ENCODE measurements around the gene ERCC6L2.
A peak's percentile ranks its signal among the peaks of the same experiment; 100 is the strongest.

Gene ERCC6L2

DNA sequence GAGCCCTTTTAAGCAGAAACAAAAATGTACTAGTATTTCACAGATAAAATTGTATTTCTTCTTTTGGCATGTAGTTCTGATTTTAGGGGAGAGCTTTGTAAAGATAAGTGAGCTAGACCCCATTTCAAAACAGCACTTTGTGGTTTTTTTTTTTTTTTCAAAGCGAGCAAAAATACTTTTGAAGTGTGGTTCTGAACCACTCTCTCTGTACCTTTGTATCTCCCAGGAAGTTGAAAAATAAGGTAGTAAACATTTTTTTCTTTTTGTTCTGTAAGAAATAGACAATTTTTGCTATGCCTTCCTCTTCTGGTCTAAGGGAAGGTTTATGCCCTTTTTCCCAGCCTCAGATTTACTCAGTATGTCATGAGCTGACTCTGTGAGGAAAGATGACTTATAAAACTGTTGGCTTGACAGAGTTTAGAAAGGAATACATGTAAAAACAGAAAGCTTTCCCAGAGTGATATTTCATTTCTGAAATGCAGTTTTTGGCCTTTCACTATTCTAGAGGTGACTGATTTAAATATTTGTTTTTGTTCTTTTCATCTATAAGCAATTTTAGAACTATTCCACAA is 12.5 kb downstream of the ERCC6L2 start:
- H3K27me3 Mint-ChIP-seq, result no peaks in the 10 kb centered on the region
- H3K4me3 Mint-ChIP-seq, result no peak overlapping the region
- H3K4me1 Mint-ChIP-seq, result peaks cover 37% of the 10 kb centered on the region
- H3K27ac Mint-ChIP-seq, result no peak overlapping the region
- H3K9me3 Mint-ChIP-seq, result no peaks in the 10 kb centered on the region
- H3K36me3 Mint-ChIP-seq, result peaks cover 59% of the 10 kb centered on the region
- ATAC-seq, result no peak

GRCh38 chr9:95890594-95890993 is 15.1 kb downstream of the ERCC6L2 start:
- H3K4me1 Mint-ChIP-seq, result peaks cover 22% of the 10 kb centered on the region
- no peak for ATAC-seq
- no peaks in the 10 kb centered on the region for H3K27me3 Mint-ChIP-seq
- peaks cover 47% of the 10 kb centered on the region for H3K36me3 Mint-ChIP-seq
- H3K4me3 Mint-ChIP-seq, result no peak overlapping the region
- H3K27ac Mint-ChIP-seq, result no peak overlapping the region
- no peaks in the 10 kb centered on the region for H3K9me3 Mint-ChIP-seq

GRCh38 chr9:95891067-95891671 is 15.7 kb downstream of the ERCC6L2 start:
- no peak for ATAC-seq
- peaks cover 50% of the 10 kb centered on the region for H3K36me3 Mint-ChIP-seq
- peaks cover 27% of the 10 kb centered on the region for H3K4me1 Mint-ChIP-seq
- no peak overlapping the region for H3K4me3 Mint-ChIP-seq
- no peaks in the 10 kb centered on the region for H3K27me3 Mint-ChIP-seq
- H3K9me3 Mint-ChIP-seq, result no peaks in the 10 kb centered on the region
- H3K27ac Mint-ChIP-seq, result no peak overlapping the region

DNA sequence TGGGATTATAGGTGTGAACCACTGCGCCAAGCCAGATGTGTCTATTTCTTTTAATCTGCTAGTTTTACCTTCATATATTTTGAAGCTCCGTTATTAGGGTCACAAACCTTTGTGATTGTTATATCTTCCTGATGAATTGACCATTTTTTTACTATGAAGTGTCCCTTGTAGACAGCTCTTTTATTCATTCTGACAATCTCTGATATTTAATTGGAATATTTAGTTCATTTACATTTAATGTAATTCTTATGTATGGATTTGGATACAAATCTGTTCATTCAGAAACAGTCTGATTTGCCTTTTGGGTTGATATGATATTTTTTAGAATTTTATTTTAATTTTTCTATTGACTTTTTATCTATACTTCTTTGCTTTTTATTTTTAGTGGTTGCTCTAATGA is 17.2 kb downstream of the ERCC6L2 start:
- no peaks in the 10 kb centered on the region for H3K9me3 Mint-ChIP-seq
- no peak overlapping the region for H3K27ac Mint-ChIP-seq
- peaks cover 51% of the 10 kb centered on the region for H3K36me3 Mint-ChIP-seq
- no peak for ATAC-seq
- peaks cover 36% of the 10 kb centered on the region for H3K4me1 Mint-ChIP-seq
- H3K4me3 Mint-ChIP-seq, result no peak overlapping the region
- no peaks in the 10 kb centered on the region for H3K27me3 Mint-ChIP-seq

- no peaks in the 10 kb centered on the region for H3K9me3 Mint-ChIP-seq
- no peaks in the 10 kb centered on the region for H3K27me3 Mint-ChIP-seq
- peaks cover 52% of the 10 kb centered on the region for H3K36me3 Mint-ChIP-seq
- H3K4me1 Mint-ChIP-seq, result peaks cover 24% of the 10 kb centered on the region
- H3K27ac Mint-ChIP-seq, result no peak overlapping the region
- no peak for ATAC-seq
- no peak overlapping the region for H3K4me3 Mint-ChIP-seq
Observed at GRCh38 chr9:95896580-95896979, 21.1 kb downstream of the ERCC6L2 start.

DNA sequence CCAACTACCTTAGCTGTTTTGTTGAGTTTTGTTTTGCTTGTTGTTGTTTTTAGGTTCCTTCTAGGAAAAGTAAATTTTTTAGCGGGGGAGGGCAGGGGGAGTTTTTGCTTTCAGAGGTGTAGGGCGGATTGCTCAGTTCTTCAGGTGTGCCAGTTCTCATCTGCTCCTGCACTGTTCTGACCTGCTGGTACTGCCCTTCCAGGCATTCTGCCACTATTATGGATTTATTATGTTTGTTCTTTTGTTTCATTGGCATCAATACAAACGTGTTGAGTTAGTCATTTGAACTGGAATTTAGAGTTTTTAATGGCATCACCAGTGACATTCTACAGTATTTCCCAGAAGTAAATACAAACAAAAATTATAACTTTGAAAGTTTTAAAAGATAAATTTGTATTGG is 26.0 kb downstream of the ERCC6L2 start:
- no peak for ATAC-seq
- Mint-ChIP-seq H3K9me3 (no peaks in the 10 kb centered on the region), H3K27me3 (no peaks in the 10 kb centered on the region), H3K36me3 (peaks cover 36% of the 10 kb centered on the region), H3K27ac (no peak overlapping the region), H3K4me1 (peaks cover 12% of the 10 kb centered on the region), H3K4me3 (no peak overlapping the region)

DNA sequence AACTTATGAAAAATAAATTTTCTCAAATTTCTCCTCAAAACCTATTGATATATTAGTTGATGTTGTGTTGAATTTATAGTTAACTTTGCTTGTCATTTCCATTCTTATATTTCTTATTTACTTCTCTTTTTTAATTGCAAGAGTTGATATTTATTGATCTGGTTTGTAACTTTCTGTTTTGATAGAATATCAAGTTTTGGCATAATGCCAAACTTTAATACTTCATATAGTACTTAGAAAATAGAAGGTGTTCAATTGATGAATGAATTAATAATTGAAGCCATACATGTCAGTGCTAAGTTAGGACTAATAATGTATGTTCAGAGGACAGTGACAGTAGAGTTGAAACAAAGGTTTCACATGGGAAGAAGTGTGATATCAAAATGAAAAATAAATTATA is 27.9 kb downstream of the ERCC6L2 start:
- Mint-ChIP-seq H3K36me3 (peaks cover 40% of the 10 kb centered on the region), H3K9me3 (no peaks in the 10 kb centered on the region), H3K27me3 (no peaks in the 10 kb centered on the region), H3K4me3 (no peak overlapping the region), H3K4me1 (no peaks in the 10 kb centered on the region), H3K27ac (no peak overlapping the region)
- no peak for ATAC-seq

GRCh38 chr9:95907794-95908193 is 32.3 kb downstream of the ERCC6L2 start:
- no peaks in the 10 kb centered on the region for H3K27me3 Mint-ChIP-seq
- no peak for ATAC-seq
- peak overlapping the region; percentile 40 for H3K27ac Mint-ChIP-seq
- H3K4me3 Mint-ChIP-seq, result no peak overlapping the region
- H3K9me3 Mint-ChIP-seq, result no peaks in the 10 kb centered on the region
- no peaks in the 10 kb centered on the region for H3K4me1 Mint-ChIP-seq
- peaks cover 42% of the 10 kb centered on the region for H3K36me3 Mint-ChIP-seq

DNA sequence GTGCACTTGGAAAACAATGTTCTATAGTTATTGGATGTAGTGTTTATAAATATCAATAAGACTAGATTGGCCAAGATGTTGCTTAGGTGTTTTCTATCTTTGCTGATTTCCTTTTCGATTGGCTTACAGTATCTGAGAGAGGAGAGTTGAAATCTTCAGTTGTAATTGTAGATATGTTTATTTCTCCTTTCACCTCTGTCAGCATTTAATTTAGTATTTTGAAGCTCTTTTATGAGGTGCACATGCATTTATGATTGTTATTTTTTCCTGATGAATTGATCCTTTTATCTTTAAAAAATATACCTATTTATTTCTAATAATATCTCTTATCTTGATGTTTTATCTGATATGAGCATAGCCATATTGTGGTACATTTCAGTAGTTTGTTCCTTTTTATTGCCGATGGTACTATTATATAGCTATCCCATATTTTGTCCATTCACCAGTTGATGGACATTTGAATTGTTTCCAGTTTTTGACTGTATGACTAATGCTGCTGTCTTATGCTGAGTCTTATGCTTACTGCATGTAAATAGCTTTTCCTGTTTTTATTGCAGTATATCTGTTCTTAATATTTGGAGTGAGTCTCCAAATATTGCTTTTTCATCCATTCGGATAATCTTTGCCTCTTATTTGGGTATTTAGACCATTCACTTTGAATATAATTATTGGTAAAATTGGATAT is 34.7 kb downstream of the ERCC6L2 start:
- Mint-ChIP-seq H3K9me3 (no peaks in the 10 kb centered on the region), H3K27ac (no peak overlapping the region), H3K27me3 (no peaks in the 10 kb centered on the region), H3K36me3 (peaks cover 52% of the 10 kb centered on the region), H3K4me1 (no peaks in the 10 kb centered on the region), H3K4me3 (no peak overlapping the region)
- no peak for ATAC-seq

DNA sequence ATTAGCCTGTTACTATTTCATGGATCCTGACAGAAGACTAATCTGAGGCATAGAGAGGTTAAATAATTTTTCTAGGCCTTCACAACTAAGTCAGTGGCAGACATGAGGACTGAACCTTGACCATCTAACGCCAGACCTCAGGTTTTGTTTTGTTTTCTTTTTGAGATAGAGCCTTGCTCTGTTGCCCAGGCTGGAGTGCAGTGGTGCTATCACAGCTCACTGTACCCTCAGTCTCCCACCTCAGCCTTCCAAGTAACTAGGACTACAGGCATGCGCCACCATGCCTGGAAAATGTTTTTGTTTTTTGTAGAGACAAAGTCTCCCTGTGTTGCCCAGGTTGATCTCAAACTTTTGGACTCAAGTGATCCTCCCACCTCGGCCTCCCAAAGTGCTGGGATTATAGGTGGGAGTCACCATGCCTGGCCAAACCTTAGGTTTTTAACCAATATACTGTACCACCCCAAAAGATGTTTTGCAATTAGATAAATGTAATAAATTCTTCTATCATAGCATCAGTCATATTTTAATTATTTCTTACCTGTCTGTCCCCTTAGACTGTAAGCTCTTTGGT is 35.4 kb downstream of the ERCC6L2 start:
- Mint-ChIP-seq H3K9me3 (no peaks in the 10 kb centered on the region), H3K36me3 (peaks cover 45% of the 10 kb centered on the region), H3K4me3 (no peak overlapping the region), H3K4me1 (no peaks in the 10 kb centered on the region), H3K27me3 (no peaks in the 10 kb centered on the region), H3K27ac (no peak overlapping the region)
- no peak for ATAC-seq

- H3K9me3 Mint-ChIP-seq, result no peaks in the 10 kb centered on the region
- peaks cover 40% of the 10 kb centered on the region for H3K36me3 Mint-ChIP-seq
- H3K27me3 Mint-ChIP-seq, result no peaks in the 10 kb centered on the region
- ATAC-seq, result no peak
- H3K4me1 Mint-ChIP-seq, result no peaks in the 10 kb centered on the region
- H3K27ac Mint-ChIP-seq, result no peak overlapping the region
- H3K4me3 Mint-ChIP-seq, result no peak overlapping the region
Observed at GRCh38 chr9:95912773-95913172, 37.3 kb downstream of the ERCC6L2 start.

DNA sequence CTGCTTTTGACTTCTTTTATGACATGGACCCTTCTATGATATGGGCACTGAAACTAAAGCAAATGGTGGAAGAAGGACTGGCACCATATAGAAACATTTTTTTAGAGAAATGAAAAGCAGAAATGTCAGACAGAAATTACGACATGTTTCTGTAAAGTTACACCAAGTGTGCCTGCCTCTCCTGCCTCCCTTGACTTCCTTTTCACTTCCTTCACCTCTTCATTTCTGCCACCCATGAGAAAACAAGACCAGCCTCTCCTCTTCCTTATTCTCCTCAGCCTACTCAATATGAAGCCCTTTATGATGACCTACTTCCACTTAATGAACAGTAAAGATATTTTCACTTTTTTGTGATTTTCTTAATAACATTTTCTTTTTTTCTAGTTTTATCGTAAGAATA is 44.5 kb downstream of the ERCC6L2 start:
- no peak overlapping the region for H3K27ac Mint-ChIP-seq
- no peaks in the 10 kb centered on the region for H3K27me3 Mint-ChIP-seq
- no peak for ATAC-seq
- no peaks in the 10 kb centered on the region for H3K9me3 Mint-ChIP-seq
- H3K36me3 Mint-ChIP-seq, result peaks cover 39% of the 10 kb centered on the region
- no peaks in the 10 kb centered on the region for H3K4me1 Mint-ChIP-seq
- H3K4me3 Mint-ChIP-seq, result no peak overlapping the region

GRCh38 chr9:95923794-95924193 is 48.3 kb downstream of the ERCC6L2 start:
- H3K4me3 Mint-ChIP-seq, result no peak overlapping the region
- peaks cover 47% of the 10 kb centered on the region for H3K36me3 Mint-ChIP-seq
- ATAC-seq, result no peak
- no peaks in the 10 kb centered on the region for H3K27me3 Mint-ChIP-seq
- no peak overlapping the region for H3K27ac Mint-ChIP-seq
- no peaks in the 10 kb centered on the region for H3K4me1 Mint-ChIP-seq
- H3K9me3 Mint-ChIP-seq, result no peaks in the 10 kb centered on the region

DNA sequence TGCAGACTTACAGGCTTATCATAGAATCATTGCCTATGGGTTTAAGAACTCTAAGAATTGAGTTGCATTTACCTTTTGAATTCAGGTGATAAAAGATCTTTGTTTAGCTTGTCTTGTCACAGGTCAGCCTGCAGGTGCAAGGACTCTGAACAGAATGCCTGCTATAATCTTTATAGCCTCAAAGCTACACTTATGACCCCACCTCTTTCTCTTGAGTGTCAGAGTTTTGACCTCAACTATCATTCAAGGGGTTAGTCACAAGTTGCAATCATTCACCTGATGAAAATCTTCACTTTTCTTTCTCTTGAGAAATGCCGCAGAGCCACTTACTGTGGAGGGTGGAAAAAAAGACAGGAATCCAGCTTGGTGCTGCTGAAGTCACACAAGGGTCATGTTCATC is 49.5 kb downstream of the ERCC6L2 start:
- no peak overlapping the region for H3K4me3 Mint-ChIP-seq
- peaks cover 48% of the 10 kb centered on the region for H3K36me3 Mint-ChIP-seq
- no peak overlapping the region for H3K27ac Mint-ChIP-seq
- no peaks in the 10 kb centered on the region for H3K9me3 Mint-ChIP-seq
- H3K4me1 Mint-ChIP-seq, result no peaks in the 10 kb centered on the region
- H3K27me3 Mint-ChIP-seq, result no peaks in the 10 kb centered on the region
- no peak for ATAC-seq

- no peak overlapping the region for H3K27ac Mint-ChIP-seq
- no peaks in the 10 kb centered on the region for H3K27me3 Mint-ChIP-seq
- H3K4me3 Mint-ChIP-seq, result no peak overlapping the region
- H3K9me3 Mint-ChIP-seq, result no peaks in the 10 kb centered on the region
- ATAC-seq, result no peak
- peaks cover 69% of the 10 kb centered on the region for H3K36me3 Mint-ChIP-seq
- H3K4me1 Mint-ChIP-seq, result no peaks in the 10 kb centered on the region
Observed at GRCh38 chr9:95927271-95928004, 51.9 kb downstream of the ERCC6L2 start.

Data from stimulated activated memory B cell treated with anti-CD40 and anti-IgM and Interleukin-4, amounts not matched to agents 10 μg/mL and 1 μg/mL and 100 μg/mL, for 72 hours (primary cell).